NK-92 treated with Interleukin-12 subunit alpha and Interleukin-12 subunit beta, amount 100 ng/mL, for 24 hours (cell line): ENCODE measurements around the gene TLR3.
"Not testable (repeated sequence)": the region's sequence is repeated elsewhere in the genome, so short reads cannot be mapped to it uniquely, and the experiment has no call there.

Source experiments
- DNase-seq: peaks from one replicate; lab custom pipeline; 2025; lab: John Stamatoyannopoulos, UW

The TLR3 gene

DNA sequence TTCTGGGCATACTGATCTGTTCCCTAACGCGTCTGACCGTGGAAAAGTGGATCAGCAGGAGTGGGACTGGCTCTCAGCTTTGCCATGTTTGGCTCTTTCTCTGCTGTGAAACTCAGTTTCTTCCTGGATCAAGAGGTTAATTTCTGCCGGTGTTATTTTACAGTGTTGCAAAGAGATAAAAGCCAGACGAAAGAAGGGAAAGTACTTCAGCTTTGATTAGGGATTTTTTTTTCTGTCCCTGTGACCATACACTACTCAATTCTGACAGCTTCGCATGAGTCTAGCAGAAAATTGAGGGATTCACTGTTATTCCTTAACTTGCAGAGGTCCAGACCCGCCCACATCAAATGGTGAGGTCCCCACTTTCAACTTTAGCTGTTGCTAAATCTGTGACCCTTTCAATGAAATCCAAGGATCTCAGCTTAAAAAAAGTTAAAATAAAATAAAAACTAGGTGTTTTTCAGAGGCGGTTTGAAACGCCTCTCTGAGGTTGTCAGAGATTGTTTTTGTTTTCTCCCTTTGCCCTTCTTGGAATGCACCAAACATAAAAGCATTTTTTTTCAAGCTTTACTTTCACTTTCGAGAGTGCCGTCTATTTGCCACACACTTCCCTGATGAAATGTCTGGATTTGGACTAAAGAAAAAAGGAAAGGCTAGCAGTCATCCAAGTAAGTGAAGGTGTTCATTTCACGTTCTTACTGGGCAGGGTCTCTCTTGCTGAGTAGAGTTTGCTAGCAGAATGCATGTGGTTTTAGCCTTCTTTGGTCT is at the start of gene TLR3:
TLR3 (plus strand) TSS at position 576 of the 768 bp plus-strand sequence. CDS start 7,464 bp downstream, outside the sequence.
- no peak for DNase-seq

DNA sequence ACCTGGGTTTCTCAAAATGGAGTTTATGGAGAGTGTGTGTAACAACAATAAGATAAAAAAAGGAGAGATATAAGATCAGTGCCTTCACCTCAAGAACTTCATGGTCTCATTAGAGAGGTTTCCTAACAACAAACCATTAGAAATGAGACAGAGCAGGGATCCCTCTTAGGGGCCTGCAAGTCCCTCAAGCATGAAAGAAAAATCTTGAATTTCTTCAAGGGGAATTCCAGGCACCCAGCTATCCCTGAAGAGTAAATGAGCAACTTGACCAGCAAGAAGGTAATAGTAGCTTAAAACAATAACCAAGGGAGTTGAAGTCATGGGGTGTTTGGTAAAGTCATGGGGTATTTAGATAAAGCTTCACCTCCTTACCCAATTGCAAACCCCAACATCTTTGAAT is 49.7 kb upstream of the TLR3 start:
- DNase-seq = no peak

DNA sequence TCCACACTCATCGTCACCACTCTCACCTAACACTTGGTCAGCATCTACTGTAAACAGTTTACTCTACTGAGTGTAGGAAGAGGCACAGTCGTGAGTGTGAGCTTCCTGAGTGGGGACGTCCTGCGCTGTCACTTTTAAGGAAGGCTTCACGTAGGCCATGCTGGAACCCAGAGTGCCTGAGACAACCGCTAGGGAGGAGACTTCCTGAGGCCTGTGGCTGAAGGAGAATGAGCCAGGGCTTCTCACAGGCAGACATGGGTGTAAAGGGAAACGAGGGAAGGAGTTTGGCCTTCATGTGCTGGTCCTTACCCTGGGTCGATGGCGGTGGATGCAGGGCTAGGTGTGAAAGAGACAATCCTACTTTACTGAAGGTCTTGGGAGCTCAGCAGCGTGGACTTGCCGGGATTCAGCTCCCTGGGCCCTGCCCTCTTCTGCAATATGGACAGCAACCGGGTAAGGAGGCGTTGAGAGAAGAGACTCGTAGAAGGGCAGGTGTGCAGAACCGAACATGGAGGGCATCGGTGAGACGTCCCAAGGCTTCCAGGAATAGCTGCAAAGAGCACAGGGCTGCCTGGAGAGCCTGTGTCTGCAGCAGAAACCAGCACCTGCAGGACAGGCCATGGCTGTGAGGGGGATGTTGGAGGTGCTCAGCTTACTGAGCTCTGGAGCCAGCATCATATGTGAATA is 48.7 kb upstream of the TLR3 start:
- DNase-seq = no peak

DNA sequence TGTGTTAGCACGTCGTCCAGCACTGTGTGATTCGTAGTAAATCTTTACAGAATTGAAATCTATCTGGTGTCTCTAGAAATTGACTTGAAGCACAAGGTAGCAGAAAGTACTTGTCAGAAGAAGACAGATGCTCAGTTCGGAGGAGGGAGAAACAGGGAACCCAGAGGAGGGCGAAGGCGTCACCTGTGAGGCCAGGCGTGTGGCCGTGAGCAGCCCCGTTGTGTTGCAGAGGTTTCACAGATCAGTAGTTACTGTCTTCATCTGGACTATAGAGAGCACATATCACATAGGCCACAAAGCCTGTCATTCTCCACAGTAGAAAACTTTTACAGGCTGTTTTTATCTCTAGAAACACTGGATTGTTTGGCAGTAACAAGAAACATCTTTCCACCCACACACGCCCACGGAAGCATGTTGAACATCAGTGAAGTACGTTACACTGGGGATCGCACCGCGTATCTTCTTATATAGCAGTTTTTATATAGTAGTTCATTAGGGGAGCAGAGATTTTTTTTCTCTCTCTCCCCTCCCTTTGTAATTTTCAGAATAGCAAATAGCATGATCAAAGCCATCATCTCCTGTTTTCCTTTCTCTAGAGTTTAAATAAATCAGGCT is 48.1 kb upstream of the TLR3 start:
- no peak for DNase-seq

DNA sequence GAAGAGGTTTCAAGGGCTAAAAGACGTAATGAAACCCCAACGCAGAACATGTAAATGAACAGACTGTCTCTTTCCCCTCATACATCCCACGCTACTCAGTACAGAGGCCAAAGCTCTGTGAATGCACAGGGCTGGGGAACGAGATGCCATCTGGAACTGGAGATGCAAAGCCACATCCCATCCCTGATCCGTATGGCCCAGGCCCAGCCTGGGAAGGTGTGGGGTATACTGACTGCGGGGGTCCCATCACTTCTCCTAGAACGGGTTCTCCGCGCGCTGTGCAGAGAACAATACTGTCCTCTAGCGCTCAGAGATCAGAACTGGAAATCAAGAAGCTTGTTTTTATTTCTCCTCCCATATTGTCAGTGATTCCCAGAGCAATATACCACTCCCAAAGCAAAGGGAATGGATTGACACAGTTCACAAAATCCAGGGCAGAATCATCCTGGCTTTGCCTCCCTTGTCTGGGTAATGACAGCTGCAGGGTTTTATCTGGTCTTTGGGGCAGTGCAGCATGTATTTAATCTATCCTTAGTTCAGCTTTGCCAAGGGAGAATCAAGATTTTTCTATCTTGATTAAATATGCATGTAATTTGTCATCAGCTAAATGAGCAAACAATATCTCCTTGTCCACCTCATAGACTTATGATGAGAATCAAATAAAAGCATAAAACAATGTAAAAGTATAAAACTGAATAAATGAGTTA is 47.3 kb upstream of the TLR3 start:
- no peak for DNase-seq

DNA sequence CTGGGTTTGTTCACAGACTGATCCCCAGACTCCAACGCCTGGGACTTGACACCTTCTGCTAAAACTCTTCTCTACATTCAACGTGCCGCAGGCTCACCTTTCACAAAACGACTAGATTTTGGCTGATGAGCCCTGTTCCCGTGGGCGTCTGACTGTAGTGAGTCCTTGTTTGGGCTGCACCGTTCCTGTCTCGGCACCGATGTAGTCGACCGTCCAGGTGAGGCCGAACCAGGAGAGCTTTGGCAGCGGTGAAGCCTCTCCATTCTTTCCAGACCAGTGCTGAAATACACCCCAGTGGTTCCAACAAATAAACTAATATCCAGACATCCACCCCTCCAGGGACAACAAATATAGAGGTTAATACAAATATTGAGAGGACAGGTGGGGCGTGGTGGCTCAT is 45.0 kb upstream of the TLR3 start:
- DNase-seq = no peak

DNA sequence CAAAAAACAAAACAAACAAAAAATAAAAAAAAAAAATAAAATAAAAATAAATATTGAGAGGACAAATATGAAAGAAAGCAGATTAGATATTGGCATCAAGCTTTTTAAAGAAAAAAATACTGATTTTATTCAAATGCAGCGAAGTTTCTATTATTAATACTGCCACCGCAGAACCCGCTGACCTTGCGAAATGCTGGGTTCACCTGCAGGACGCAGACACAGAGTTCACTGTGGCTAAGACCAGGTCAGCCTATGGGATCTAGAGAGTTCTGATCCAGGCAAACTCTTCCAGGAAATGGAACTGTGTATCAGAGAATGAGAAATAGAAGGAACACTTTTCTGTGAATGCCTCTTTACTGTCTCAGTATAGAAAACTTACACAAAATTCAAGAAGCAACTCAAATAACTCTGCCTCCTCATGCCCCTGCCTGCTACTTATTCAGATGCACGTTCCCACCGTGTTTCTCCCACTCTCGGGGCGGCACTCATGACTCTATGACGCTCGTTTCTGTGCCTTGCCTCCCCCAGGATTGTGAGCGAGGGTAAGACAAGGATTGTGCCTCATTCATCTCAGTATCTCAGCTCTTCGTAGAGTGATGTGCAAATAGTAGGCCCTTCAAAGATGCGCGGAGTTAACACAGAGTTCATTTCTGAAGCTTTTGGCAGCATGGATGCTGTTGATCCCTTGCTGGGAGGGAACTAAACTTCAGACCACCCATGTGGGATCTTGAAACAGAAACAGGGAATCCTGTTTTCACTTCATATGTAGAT is 44.1 kb upstream of the TLR3 start:
- DNase-seq = no peak

DNA sequence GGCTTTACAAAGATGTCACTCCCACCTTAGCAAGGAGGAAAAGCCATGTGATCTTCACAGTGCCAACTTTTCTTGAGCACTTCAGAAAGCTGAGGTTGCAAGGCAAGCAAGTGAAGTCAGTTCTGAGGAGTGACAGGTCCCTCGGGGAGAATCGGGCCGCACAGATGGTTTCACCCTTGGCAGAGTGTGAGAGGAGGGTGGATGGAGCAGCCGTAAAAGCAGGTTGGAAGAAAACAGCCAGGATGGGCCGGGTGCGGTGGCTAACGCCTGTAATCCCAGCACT is 43.6 kb upstream of the TLR3 start:
- no peak for DNase-seq

DNA sequence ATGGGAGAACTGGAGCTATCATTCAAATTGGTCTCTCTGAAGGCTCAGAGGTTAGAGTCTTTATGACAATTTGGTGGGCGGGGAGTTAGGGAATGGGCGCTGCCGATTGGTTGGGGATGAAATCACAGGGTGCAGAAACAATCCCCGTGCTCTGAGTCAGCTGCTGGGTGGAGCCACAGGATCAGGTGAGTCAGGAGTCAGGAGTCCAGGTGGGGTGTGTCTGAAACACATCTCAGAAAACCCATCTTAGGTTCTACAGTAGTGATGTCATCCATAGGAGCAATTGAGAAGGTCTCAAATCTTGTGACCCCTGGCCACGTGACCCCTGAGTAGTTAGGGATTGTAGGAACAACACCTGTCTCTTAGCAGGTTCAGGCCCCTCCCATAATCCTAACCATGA is 41.6 kb upstream of the TLR3 start:
- DNase-seq = no peak

DNA sequence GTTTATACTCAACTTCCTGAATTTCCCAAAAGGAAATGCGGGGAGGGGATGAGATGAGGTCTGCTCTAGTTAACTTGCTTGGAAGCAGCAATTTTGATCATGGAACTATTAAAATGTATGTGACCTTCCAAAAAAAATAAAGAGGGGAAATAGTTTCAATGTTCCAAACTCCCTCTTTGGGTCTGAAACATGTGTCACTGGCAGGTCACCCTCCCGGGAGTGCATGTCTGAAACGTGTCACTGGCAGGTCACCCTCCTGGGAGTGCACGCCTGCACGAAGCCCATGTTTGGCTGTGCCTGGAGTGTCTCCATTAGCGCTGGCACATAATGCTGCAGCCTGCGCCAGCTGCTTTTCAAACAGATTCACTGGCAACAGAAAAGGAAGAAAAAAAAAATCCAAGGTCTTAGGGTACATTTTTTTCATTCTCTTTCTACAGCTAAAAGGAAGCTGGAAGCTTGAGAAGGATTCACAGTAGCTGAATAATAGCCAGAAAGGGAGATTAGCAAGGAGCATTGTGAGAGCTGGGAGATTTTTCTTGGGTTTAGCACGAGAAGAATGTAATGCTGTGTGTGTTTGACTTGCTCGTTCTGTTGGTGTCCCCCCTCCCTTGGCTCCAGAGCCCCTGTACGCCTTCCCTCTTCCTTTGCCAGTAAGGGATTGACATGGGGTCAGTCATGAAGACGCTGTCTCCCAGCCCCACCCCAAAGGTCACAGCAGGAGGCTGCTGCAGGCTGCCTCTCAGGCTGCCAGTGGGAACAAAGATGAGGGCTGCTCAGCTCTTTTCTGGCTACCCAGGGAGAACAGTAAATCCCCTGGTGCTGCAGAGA is 39.2 kb upstream of the TLR3 start:
- no peak for DNase-seq

DNA sequence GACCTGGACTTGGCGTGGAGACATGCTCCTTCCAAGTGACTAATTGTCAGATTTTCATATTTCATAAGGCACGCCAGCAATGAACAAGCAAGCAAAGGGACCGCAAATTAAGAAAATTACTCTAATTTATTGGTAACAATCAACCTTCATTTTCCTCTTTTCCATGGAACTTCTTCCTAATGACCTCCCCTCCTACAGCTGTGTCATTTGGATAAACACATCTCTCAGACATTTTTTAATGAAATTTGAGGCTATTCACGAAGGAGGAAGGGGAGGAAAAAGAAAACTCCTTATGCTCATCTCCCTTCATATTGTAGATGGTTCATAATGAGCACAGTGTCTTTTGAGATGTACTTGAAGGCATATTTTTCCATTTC is 38.6 kb upstream of the TLR3 start:
- DNase-seq = no peak

DNA sequence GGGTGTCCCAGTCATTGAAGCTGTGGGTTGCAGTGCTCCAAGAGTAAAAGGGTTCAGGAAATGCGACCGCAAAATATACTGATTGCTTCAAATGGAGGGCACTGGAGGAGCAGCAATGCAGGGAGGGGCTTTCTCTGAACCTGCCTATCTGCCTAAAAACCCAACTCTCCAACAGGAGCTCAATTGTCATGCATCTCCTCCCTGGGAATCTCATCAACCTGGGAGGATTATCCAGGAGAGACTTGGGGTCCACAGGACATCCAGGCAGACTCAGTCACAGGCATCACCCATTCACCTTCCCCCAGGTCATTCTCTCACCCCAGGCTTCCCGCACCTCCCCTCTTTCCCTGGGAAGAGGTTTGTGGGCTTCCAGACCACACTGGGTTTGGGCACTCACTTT is 38.2 kb upstream of the TLR3 start:
- no peak for DNase-seq

DNA sequence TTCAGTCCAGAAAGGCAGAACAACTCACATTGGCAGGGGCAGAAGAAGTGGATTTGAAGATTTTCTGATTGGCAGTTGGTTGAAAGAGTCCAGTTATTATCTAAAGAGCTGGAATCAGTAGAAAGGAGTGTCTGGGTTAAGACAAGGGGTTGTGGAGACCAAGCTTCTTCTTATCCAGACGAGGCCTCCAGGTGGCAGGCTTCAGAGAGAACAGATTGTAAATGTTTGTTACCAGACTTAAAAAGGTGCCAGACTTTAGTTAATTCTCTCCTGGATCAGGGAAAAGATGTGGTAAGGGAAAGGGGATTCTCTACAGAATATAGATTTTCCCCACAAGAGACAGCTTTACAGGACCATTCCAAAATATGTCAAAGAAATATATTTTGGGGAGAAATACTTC is 36.7 kb upstream of the TLR3 start:
- no peak for DNase-seq

DNA sequence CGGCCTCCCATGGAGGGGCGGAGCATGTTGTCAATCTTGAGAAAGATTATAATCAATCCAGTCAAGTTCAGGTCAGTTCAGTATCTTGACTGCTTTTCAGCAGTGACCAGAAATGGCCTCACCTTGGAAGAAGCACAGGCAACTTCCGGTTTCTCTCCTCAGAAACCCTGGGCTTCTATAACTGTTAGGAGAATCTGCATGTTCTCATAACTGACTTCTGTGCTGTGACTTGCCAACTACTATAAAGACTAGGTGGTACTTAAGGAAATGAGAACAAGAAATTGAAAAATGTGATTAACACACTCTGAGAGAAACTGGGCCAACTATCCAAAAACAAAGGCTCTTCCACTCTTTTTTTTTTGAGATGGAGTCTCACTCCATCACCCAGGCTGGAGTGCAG is 35.9 kb upstream of the TLR3 start:
- DNase-seq = no peak

DNA sequence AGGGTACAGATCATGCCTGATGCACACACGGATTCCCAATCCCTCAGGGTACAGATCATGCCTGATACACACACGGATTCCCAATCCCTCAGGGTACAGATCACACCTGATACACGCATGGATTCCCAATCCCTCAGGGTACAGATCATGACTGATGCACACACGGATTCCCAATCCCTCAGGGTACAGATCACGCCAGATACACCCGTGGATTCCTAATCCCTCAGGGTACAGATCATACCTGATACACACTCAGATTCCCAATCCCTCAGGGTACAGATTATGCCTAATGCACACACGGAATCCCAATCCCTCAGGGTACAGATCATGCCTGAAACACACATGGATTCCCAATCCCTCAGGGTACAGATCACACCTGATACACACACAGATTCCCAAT is 34.3 kb upstream of the TLR3 start:
- DNase-seq = not testable (repeated sequence)

DNA sequence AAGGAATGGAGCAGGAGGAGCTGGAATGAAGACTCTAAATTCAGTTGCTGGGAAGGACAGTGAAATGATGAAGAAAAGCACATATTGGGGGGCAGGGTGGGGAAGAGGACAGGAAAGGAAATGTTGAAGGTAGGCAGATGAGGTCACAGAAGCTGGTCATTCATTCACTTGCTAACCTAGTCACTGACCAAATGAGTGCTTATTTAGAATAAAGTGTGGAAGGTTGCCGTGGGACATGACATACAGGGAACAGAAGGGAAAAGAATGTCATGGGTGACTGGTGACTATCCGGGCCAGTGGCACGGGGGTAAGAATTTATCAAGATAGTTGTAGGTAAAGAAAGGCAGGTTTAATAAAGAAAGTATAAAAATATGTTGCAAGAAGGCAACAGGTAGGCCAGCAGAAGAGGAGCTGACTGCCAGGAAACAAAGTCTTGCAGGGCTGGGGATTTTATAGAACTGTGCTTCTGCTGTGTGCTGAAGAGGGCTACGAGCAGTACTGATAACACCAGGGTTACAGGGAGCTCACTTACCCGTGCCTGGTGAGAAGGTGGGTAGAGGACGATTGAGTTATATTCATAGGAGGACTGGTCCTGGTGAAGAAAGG is 31.9 kb upstream of the TLR3 start:
- DNase-seq = no peak

DNA sequence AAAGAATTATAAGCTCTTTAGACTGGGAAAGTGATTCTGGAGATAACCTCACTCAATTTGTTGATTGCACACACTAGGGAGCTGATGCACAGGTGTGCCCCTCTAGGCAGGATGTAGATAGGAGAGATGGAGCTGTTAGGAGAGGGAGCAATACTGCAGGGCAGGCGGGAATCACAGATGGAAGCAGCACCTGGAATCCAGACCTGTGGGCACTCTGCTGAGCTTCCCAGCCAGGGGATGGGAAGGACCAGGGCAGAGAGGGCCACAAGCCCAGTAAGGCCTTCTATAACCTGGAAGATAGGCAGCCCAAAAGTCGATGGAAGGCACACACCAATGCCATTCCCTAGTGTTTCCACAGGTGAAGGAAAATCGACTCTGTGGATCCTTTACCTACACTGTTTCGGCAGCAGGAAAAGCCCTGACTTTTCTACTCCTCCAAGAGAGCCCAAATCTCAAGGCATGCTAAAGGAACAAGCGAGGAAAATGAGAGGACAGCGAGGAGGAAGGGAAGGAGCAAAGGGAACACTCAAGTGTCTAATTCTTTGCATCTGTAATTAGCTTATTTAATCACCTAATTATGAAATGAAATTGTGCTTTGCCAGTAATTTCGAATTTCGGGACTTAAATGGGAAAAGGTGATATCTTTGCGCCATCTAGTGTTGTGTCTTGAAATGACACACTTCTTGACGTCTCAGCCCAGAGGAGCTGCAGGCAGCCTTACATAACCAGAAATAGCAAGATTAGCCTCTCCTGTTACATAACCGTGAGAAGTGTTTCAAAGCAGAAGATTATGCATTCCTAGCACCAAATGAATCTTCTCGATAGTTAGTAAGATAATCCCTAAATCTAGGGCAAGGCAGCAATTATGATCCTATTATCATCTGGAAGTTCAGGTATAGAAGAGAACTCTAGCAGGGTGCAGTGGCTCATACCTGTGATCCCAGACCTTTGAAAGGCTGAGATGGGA is 31.0 kb upstream of the TLR3 start:
- DNase-seq = no peak

DNA sequence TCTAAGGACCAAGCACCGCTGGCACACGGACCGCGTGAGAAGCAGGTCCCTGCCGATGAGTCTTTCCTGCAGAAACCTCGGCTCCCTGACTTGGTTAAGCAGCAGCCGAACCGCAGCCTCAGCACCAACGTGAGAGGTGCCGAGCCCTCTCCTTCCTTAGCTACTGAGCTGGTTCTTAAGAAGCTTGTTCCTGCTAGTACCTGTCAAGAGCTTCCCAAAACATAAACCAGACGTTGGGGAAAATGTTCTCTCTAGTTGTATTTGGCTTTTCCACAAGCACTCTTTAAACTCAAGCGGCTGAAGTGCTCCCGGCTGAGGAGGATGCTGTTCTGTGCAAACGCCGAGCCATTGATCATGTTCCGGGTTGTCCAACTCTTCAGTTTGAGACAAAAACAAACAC is 29.3 kb upstream of the TLR3 start:
- no peak for DNase-seq

DNA sequence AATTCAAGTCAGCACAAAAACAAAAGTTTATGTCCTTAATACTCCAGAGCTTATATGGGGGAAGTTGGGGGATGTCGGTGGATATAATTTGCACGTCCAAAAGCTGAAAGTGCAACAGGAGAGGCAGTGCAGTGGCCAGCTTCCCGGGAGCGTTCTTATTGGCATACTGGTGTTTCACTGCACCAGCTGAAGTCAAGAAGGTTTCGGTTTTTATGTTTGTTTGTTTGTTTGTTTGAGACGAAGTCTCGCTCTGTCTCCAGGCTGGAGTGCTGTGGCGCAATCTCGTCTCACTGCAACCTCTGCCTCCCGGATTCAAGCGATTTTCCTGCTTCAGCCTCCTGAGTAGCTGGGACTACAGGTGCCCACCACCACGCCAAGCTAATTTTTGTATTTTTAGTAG is 28.6 kb upstream of the TLR3 start:
- DNase-seq = no peak

DNA sequence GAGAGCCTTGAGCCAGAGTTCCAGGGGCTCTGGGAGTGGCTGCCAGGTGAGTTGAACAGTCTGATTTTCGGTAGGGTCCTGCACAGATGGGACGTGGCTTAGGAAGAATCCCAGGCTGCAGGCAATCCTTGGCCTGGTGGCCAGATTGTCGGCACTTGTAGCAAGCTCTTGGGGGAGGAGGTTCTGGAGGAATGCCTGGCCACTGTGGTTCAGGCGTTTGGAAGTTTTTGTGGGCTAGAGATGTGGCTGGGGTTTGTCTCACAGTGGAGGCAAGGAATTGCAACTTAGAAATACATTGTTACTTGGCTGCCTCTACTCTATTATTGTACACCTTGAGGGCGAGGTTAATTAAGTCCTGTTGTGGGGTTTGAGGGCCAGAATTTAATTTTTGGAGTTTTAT is 21.5 kb upstream of the TLR3 start:
- DNase-seq = not testable (repeated sequence)
